Measurements from ENCODE around the gene KLF2.

GRCh38 chr19:16372065-16372915 is 47.7 kb downstream of the KLF2 start:
- TF ChIP-seq CTCF (IDR thresholded peaks at IDR 0.05) (no peak), POLR2A (IDR thresholded peaks at IDR 0.05) (no peak), POLR2AphosphoS5 (IDR thresholded peaks at IDR 0.05) (no peak)
